Measurements from ENCODE around the gene ARFRP1. TPM values are rescaled to one million over a fixed set of nuclear protein-coding genes. Genes with fewer than 3 reads are reported as not detected.

ARFRP1 gene
- total and polyA plus RNA-seq, 10 donors, result 36.7 to 118 (median 67.3) TPM

DNA sequence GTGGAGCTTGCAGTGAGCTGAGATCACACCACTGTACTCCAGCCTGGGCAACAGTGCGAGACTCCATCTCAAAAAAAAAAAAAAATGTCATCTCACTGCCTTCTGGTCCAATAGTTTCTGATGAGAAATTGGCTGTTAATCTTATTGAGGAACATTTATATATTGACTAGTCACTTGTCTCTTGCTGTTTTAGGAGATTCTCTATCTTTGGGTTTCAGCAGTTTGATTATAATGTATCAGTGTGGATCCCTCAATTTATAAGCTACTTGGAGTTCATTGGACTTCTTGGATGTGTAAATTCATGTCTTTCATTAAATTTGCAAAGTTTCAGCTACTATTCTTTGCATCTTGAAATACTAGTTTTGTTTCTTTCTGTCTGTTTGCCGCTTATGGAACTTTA, 11.2 kb upstream of the ARFRP1 start:
- DNase-seq, result no peak
- no peak overlapping the region for H3K4me3 ChIP-seq
- peaks cover 3 to 38% (median 31%) of the 10 kb centered on the region in 8 donors for H3K9me3 ChIP-seq
- H3K4me1 ChIP-seq, result peaks cover 0 to 8% (median 0%) of the 10 kb centered on the region in 6 donors
- no peak overlapping the region for H3K27ac ChIP-seq
- peaks cover 2 to 95% (median 51%) of the 10 kb centered on the region in 6 donors for H3K36me3 ChIP-seq
- no peak for TF ChIP-seq POLR2AphosphoS5 (IDR thresholded peaks at IDR 0.05)
- TF ChIP-seq, protein P1, sequence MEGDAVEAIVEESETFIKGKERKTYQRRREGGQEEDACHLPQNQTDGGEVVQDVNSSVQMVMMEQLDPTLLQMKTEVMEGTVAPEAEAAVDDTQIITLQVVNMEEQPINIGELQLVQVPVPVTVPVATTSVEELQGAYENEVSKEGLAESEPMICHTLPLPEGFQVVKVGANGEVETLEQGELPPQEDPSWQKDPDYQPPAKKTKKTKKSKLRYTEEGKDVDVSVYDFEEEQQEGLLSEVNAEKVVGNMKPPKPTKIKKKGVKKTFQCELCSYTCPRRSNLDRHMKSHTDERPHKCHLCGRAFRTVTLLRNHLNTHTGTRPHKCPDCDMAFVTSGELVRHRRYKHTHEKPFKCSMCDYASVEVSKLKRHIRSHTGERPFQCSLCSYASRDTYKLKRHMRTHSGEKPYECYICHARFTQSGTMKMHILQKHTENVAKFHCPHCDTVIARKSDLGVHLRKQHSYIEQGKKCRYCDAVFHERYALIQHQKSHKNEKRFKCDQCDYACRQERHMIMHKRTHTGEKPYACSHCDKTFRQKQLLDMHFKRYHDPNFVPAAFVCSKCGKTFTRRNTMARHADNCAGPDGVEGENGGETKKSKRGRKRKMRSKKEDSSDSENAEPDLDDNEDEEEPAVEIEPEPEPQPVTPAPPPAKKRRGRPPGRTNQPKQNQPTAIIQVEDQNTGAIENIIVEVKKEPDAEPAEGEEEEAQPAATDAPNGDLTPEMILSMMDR (IDR thresholded peaks at IDR 0.05 in 8 of 11, conservative IDR thresholded peaks at IDR 0.05 in 3 of 11), result no peak
- TF ChIP-seq POLR2A (IDR thresholded peaks at IDR 0.05), result no peak
- 94 to 100% (median 98%) methylated on average over 2 of the region's 2 CpGs for WGBS, 5 donors
- H3K27me3 ChIP-seq (replicated peaks in 1 of 7), result no peaks in the 10 kb centered on the region
- intact Hi-C loops (cut with DNase I; ENCODE audit: low total_unique reads), result no loop called here

GRCh38 chr20:63714858-63715257, 7.1 kb upstream of the ARFRP1 start:
- intact Hi-C loops (cut with DNase I; ENCODE audit: low total_unique reads), result no loop called here
- H3K9me3 ChIP-seq, result peaks cover 3 to 40% (median 31%) of the 10 kb centered on the region in 8 donors
- peaks cover 2 to 44% (median 25%) of the 10 kb centered on the region in 6 donors for H3K4me1 ChIP-seq
- H3K4me3 ChIP-seq, result no peak overlapping the region
- peaks cover 2 to 99% (median 72%) of the 10 kb centered on the region in 6 donors for H3K36me3 ChIP-seq
- H3K27ac ChIP-seq, result no peak overlapping the region
- H3K27me3 ChIP-seq (replicated peaks in 1 of 7), result no peaks in the 10 kb centered on the region
- no peak for DNase-seq
- TF ChIP-seq, protein P1 (IDR thresholded peaks at IDR 0.05 in 8 of 11, conservative IDR thresholded peaks at IDR 0.05 in 3 of 11), result no peak
- TF ChIP-seq POLR2AphosphoS5 (IDR thresholded peaks at IDR 0.05) (no peak), POLR2A (IDR thresholded peaks at IDR 0.05) (no peak)
- 95 to 98% (median 97%) methylated on average over 5 of the region's 5 CpGs for WGBS, 5 donors

- Histone ChIP-seq H3K4me3 (no peak overlapping the region), H3K27me3 (replicated peaks in 1 of 7) (no peaks in the 10 kb centered on the region), H3K36me3 (peaks cover 0 to 85% (median 58%) of the 10 kb centered on the region in 6 donors), H3K9me3 (peaks cover 3 to 27% (median 19%) of the 10 kb centered on the region in 8 donors), H3K27ac (no peak overlapping the region), H3K4me1 (peaks cover 16 to 66% (median 43%) of the 10 kb centered on the region in 6 donors)
- TF ChIP-seq POLR2A (IDR thresholded peaks at IDR 0.05) (no peak), POLR2AphosphoS5 (IDR thresholded peaks at IDR 0.05) (no peak)
- TF ChIP-seq, protein P1 (IDR thresholded peaks at IDR 0.05 in 8 of 11, conservative IDR thresholded peaks at IDR 0.05 in 3 of 11), result no peak
- 93 to 100% (median 100%) methylated on average over 1 of the region's 1 CpG for WGBS, 5 donors
- intact Hi-C loops (cut with DNase I; ENCODE audit: low total_unique reads), result no loop called here
- DNase-seq, result no peak
Measured at GRCh38 chr20:63712191-63712590, 4.4 kb upstream of the ARFRP1 start.

- no peak overlapping the region for H3K4me3 ChIP-seq
- DNase-seq, result no peak
- 82 to 93% (median 83%) methylated on average over 12 of the region's 12 CpGs for WGBS, 5 donors
- intact Hi-C loops (cut with DNase I; ENCODE audit: low total_unique reads), result no loop called here
- H3K27me3 ChIP-seq (replicated peaks in 1 of 7), result no peaks in the 10 kb centered on the region
- peaks cover 3 to 26% (median 19%) of the 10 kb centered on the region in 8 donors for H3K9me3 ChIP-seq
- H3K4me1 ChIP-seq, result peaks cover 23 to 73% (median 53%) of the 10 kb centered on the region in 6 donors
- peaks cover 0 to 80% (median 58%) of the 10 kb centered on the region in 6 donors for H3K36me3 ChIP-seq
- H3K27ac ChIP-seq, result no peak overlapping the region
- TF ChIP-seq POLR2AphosphoS5 (IDR thresholded peaks at IDR 0.05), result no peak
- TF ChIP-seq, protein P1 (IDR thresholded peaks at IDR 0.05 in 8 of 11, conservative IDR thresholded peaks at IDR 0.05 in 3 of 11), result no peak
- TF ChIP-seq POLR2A (IDR thresholded peaks at IDR 0.05), result no peak
Measured at GRCh38 chr20:63711085-63711645, 3.4 kb upstream of the ARFRP1 start.

All from spleen (tissue), 11 donors.